Mucosa of stomach (tissue), 1 donor: ENCODE results near the gene GARS1.

ENCODE experiments used
- H3K27me3 ChIP-seq: one replicate; pipeline ENCODE4 v1.7.0; 2013; ENCODE audit warnings: mild to moderate bottlenecking, low read length; ENCODE audit not compliant: control insufficient read depth, insufficient read depth
- H3K36me3 ChIP-seq: one replicate; pipeline ENCODE4 v1.7.0; 2013; ENCODE audit warnings: low read length; ENCODE audit not compliant: control insufficient read depth, insufficient read depth
- H3K4me1 ChIP-seq: one replicate; pipeline ENCODE4 v1.7.0; 2013; ENCODE audit warnings: mild to moderate bottlenecking, low read length; ENCODE audit not compliant: control insufficient read depth, insufficient read depth
- H3K4me3 ChIP-seq: one replicate; pipeline ENCODE4 v1.7.0; 2013; ENCODE audit warnings: low read length
- H3K9ac ChIP-seq: one replicate; pipeline ENCODE4 v1.7.0; 2013; ENCODE audit warnings: mild to moderate bottlenecking, low read length, moderate library complexity
- H3K9me3 ChIP-seq: one replicate; pipeline ENCODE4 v1.7.0; 2013; ENCODE audit warnings: mild to moderate bottlenecking, low read length, moderate library complexity; ENCODE audit not compliant: control insufficient read depth
- donor health status: Pancreatic carcinoma.

Gene GARS1

GRCh38 chr7:30613366-30614325 lies 19.0 kb downstream of the GARS1 start:
- Histone ChIP-seq H3K4me1 (no peaks in the 10 kb centered on the region), H3K4me3 (no peak overlapping the region), H3K9ac (no peak overlapping the region), H3K36me3 (no peaks in the 10 kb centered on the region), H3K27me3 (no peaks in the 10 kb centered on the region), H3K9me3 (no peaks in the 10 kb centered on the region)

GRCh38 chr7:30616318-30616717 lies 21.6 kb downstream of the GARS1 start:
- H3K36me3 ChIP-seq, result no peaks in the 10 kb centered on the region
- H3K4me3 ChIP-seq, result no peak overlapping the region
- no peak overlapping the region for H3K9ac ChIP-seq
- H3K4me1 ChIP-seq, result no peaks in the 10 kb centered on the region
- no peaks in the 10 kb centered on the region for H3K9me3 ChIP-seq
- H3K27me3 ChIP-seq, result no peaks in the 10 kb centered on the region

- Histone ChIP-seq H3K27me3 (no peaks in the 10 kb centered on the region), H3K9ac (no peak overlapping the region), H3K36me3 (no peaks in the 10 kb centered on the region)
These were observed 22.7 kb downstream of the GARS1 start for GRCh38 chr7:30617359-30617758.

GRCh38 chr7:30618080-30618676 lies 23.5 kb downstream of the GARS1 start:
- Histone ChIP-seq H3K4me3 (no peak overlapping the region), H3K36me3 (no peaks in the 10 kb centered on the region), H3K27me3 (no peaks in the 10 kb centered on the region)

More at GRCh38 chr7:30617359-30617758, 22.7 kb downstream of the GARS1 start:
- Histone ChIP-seq H3K4me1 (no peaks in the 10 kb centered on the region), H3K9me3 (no peaks in the 10 kb centered on the region), H3K4me3 (no peak overlapping the region)

GRCh38 chr7:30618961-30619360 lies 24.3 kb downstream of the GARS1 start:
- H3K4me3 ChIP-seq, result no peak overlapping the region
- H3K27me3 ChIP-seq, result no peaks in the 10 kb centered on the region
- H3K9ac ChIP-seq, result no peak overlapping the region
- no peaks in the 10 kb centered on the region for H3K9me3 ChIP-seq
- H3K36me3 ChIP-seq, result peaks cover under 1% of the 10 kb centered on the region
- H3K4me1 ChIP-seq, result no peaks in the 10 kb centered on the region

More at GRCh38 chr7:30618080-30618676, 23.5 kb downstream of the GARS1 start:
- Histone ChIP-seq H3K4me1 (no peaks in the 10 kb centered on the region), H3K9me3 (no peaks in the 10 kb centered on the region), H3K9ac (no peak overlapping the region)

GRCh38 chr7:30625283-30625682 lies 30.6 kb downstream of the GARS1 start:
- Histone ChIP-seq H3K4me3 (no peak overlapping the region), H3K9me3 (no peaks in the 10 kb centered on the region), H3K36me3 (peaks cover 4% of the 10 kb centered on the region), H3K4me1 (no peaks in the 10 kb centered on the region), H3K9ac (no peak overlapping the region), H3K27me3 (no peaks in the 10 kb centered on the region)

GRCh38 chr7:30627026-30627425 lies 32.3 kb downstream of the GARS1 start:
- Histone ChIP-seq H3K4me3 (no peak overlapping the region), H3K9ac (no peak overlapping the region), H3K36me3 (peaks cover 4% of the 10 kb centered on the region), H3K9me3 (no peaks in the 10 kb centered on the region), H3K4me1 (no peaks in the 10 kb centered on the region), H3K27me3 (no peaks in the 10 kb centered on the region)

- Histone ChIP-seq H3K9me3 (no peaks in the 10 kb centered on the region), H3K9ac (no peak overlapping the region), H3K36me3 (peaks cover 7% of the 10 kb centered on the region), H3K27me3 (no peaks in the 10 kb centered on the region), H3K4me3 (no peak overlapping the region), H3K4me1 (no peaks in the 10 kb centered on the region)
These were observed 36.3 kb downstream of the GARS1 start for GRCh38 chr7:30630986-30631385.

GRCh38 chr7:30633223-30633622 lies 38.5 kb downstream of the GARS1 start:
- Histone ChIP-seq H3K4me3 (no peak overlapping the region), H3K27me3 (no peaks in the 10 kb centered on the region), H3K4me1 (no peaks in the 10 kb centered on the region), H3K9ac (no peak overlapping the region), H3K36me3 (peaks cover 7% of the 10 kb centered on the region), H3K9me3 (no peaks in the 10 kb centered on the region)

GRCh38 chr7:30634193-30634626 lies 39.5 kb downstream of the GARS1 start:
- H3K4me1 ChIP-seq, result no peaks in the 10 kb centered on the region
- no peaks in the 10 kb centered on the region for H3K27me3 ChIP-seq
- peaks cover 7% of the 10 kb centered on the region for H3K36me3 ChIP-seq
- H3K9me3 ChIP-seq, result no peaks in the 10 kb centered on the region
- H3K9ac ChIP-seq, result no peak overlapping the region
- H3K4me3 ChIP-seq, result no peak overlapping the region

GRCh38 chr7:30634634-30635201 lies 40.0 kb downstream of the GARS1 start:
- H3K9me3 ChIP-seq, result no peaks in the 10 kb centered on the region
- no peak overlapping the region for H3K4me3 ChIP-seq
- peaks cover 7% of the 10 kb centered on the region for H3K36me3 ChIP-seq
- H3K9ac ChIP-seq, result no peak overlapping the region
- no peaks in the 10 kb centered on the region for H3K27me3 ChIP-seq
- no peaks in the 10 kb centered on the region for H3K4me1 ChIP-seq

- Histone ChIP-seq H3K4me1 (no peaks in the 10 kb centered on the region), H3K36me3 (peaks cover 7% of the 10 kb centered on the region), H3K9ac (no peak overlapping the region), H3K9me3 (no peaks in the 10 kb centered on the region), H3K4me3 (no peak overlapping the region), H3K27me3 (no peaks in the 10 kb centered on the region)
These were observed 41.1 kb downstream of the GARS1 start for GRCh38 chr7:30635798-30636197.
